RWPE2 (cell line): ENCODE measurements around the gene ZC3H6.
"Not testable (repeated sequence)": the region's sequence is repeated elsewhere in the genome, so short reads cannot be mapped to it uniquely, and the experiment has no call there.

Experiments
- ATAC-seq: fragments of 200-7000 bp; cut with Tn5 transposase; 3 replicates; pipeline ENCODE4 v1.9.1; 2021; ENCODE audit warnings: low read depth
- DNase-seq: peaks from one replicate; pipeline ENCODE4 v3.0.0-alpha.2; 2020; ENCODE audit warnings: low spot score
- H3K27ac ChIP-seq: fragments of 450-650 bp; 2 replicates; pipeline ENCODE4 v1.5.1; 2017; ENCODE audit warnings: mild to moderate bottlenecking; ENCODE audit not compliant: poor library complexity, severe bottlenecking
- H3K27me3 ChIP-seq: fragments of 250-450 bp; sonication (Bioruptor Pico); 2 replicates; pipeline ENCODE4 v1.5.1; 2021; ENCODE audit warnings: mild to moderate bottlenecking, moderate library complexity; ENCODE audit not compliant: insufficient read depth, poor library complexity, severe bottlenecking
- H3K36me3 ChIP-seq: fragments of 250-450 bp; sonication (Bioruptor Pico); 2 replicates; pipeline ENCODE4 v1.5.1; 2020; ENCODE audit warnings: low read depth, mild to moderate bottlenecking, moderate library complexity
- H3K4me1 ChIP-seq: fragments of 250-450 bp; sonication (Bioruptor Pico); 2 replicates; pipeline ENCODE4 v1.5.1; 2021; ENCODE audit warnings: mild to moderate bottlenecking, moderate library complexity; ENCODE audit not compliant: insufficient read depth, poor library complexity, severe bottlenecking
- H3K4me3 ChIP-seq: fragments of 250-450 bp; sonication (Bioruptor Pico); 2 replicates; pipeline ENCODE4 v1.5.1; 2021; ENCODE audit warnings: mild to moderate bottlenecking, moderate library complexity; ENCODE audit not compliant: severe bottlenecking
- H3K9me3 ChIP-seq: fragments of 250-450 bp; sonication (Bioruptor Pico); 2 replicates; pipeline ENCODE4 v1.5.1; 2021; ENCODE audit warnings: mild to moderate bottlenecking, moderate library complexity; ENCODE audit not compliant: severe bottlenecking
- TF ChIP-seq, protein P1 (sequence below): fragments of 450-650 bp; IDR thresholded peaks from one replicate; pipeline ENCODE4 v1.5.1; 2017; ENCODE audit warnings: mild to moderate bottlenecking, moderate library complexity; ENCODE audit not compliant: poor library complexity, severe bottlenecking

ZC3H6 gene

DNA sequence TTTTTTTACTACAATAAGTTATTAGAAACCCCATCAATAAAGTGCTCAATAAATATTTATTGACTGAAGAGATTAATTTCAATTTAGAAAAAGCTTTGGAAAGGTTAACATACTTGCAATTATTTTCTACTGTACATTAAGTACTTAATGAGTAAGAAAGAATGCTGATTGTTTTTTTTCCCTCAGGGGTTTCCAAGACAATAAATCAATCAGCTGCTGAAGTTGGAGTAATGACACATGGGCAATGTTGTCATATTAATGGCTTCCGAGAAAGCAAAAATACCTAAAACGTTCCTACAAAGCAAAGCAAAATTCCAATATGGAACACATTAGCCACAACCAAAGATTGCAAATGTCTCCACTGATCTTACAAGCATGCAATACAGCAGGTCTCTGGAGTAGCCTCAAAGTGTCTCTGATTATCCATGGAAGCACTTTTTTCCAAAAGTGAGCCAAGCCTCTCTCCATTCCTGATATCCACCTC is 66.7 kb downstream of the ZC3H6 start:
- Histone ChIP-seq H3K27me3 (no peaks in the 10 kb centered on the region), H3K4me3 (no peak overlapping the region), H3K36me3 (no peaks in the 10 kb centered on the region), H3K9me3 (no peaks in the 10 kb centered on the region), H3K27ac (peak overlapping the region; percentile 51), H3K4me1 (peaks cover 18% of the 10 kb centered on the region)
- TF ChIP-seq, protein P1, sequence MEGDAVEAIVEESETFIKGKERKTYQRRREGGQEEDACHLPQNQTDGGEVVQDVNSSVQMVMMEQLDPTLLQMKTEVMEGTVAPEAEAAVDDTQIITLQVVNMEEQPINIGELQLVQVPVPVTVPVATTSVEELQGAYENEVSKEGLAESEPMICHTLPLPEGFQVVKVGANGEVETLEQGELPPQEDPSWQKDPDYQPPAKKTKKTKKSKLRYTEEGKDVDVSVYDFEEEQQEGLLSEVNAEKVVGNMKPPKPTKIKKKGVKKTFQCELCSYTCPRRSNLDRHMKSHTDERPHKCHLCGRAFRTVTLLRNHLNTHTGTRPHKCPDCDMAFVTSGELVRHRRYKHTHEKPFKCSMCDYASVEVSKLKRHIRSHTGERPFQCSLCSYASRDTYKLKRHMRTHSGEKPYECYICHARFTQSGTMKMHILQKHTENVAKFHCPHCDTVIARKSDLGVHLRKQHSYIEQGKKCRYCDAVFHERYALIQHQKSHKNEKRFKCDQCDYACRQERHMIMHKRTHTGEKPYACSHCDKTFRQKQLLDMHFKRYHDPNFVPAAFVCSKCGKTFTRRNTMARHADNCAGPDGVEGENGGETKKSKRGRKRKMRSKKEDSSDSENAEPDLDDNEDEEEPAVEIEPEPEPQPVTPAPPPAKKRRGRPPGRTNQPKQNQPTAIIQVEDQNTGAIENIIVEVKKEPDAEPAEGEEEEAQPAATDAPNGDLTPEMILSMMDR: no peak
- ATAC-seq (no peak), DNase-seq (no peak)

DNA sequence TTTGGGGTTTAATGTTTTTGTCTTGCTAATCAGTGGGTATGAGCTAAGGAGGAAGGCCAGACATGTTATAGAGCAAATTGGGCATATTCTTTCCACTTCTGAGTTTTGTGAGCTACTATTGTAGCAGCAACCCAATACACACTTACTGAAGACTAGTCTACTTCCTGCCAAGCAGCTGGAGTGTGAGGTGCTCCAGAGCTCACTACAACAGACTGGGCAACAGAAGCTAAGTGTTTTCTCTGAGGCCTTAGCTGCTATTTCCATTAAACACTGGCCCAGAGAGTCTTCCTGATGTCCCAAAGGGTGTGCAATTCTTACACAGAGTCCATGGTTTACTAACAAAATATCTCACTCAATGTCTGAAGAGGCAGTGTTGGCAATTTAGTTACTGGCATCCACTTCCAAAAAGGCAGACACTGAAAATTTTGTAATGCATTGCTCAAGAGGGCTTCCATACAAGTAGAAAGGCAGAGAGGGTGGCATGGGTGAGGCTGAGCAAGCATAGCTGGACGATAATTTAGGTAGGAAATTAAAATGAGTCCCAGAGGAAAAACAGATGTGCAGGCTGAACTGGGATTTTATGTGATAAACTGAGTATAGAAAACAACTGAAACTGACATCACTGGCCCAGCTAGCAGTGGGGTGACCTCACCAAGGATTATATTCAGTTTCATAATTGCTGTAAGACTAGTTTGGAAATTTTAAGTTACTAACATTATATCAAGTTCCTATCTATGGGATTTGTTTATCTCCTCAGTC is 68.6 kb downstream of the ZC3H6 start:
- Histone ChIP-seq H3K4me1 (peaks cover 18% of the 10 kb centered on the region), H3K27me3 (no peaks in the 10 kb centered on the region), H3K27ac (no peak overlapping the region), H3K4me3 (no peak overlapping the region), H3K36me3 (no peaks in the 10 kb centered on the region), H3K9me3 (no peaks in the 10 kb centered on the region)
- TF ChIP-seq, protein P1: no peak
- ATAC-seq: no peak
- DNase-seq: no peak

- no peaks in the 10 kb centered on the region for H3K27me3 ChIP-seq
- H3K4me1 ChIP-seq: peaks cover 10% of the 10 kb centered on the region
- H3K4me3 ChIP-seq: no peak overlapping the region
- H3K27ac ChIP-seq: no peak overlapping the region
- no peaks in the 10 kb centered on the region for H3K9me3 ChIP-seq
- DNase-seq (no peak), ATAC-seq (no peak)
- TF ChIP-seq, protein P1: no peak
- no peaks in the 10 kb centered on the region for H3K36me3 ChIP-seq
Measured at GRCh38 chr2:112345030-112346027, 69.9 kb downstream of the ZC3H6 start.

GRCh38 chr2:112352292-112352691 is 76.9 kb downstream of the ZC3H6 start:
- not testable (repeated sequence) for H3K4me3 ChIP-seq, H3K4me1 ChIP-seq, ATAC-seq, H3K9me3 ChIP-seq, DNase-seq, H3K36me3 ChIP-seq, H3K27ac ChIP-seq, H3K27me3 ChIP-seq

DNA sequence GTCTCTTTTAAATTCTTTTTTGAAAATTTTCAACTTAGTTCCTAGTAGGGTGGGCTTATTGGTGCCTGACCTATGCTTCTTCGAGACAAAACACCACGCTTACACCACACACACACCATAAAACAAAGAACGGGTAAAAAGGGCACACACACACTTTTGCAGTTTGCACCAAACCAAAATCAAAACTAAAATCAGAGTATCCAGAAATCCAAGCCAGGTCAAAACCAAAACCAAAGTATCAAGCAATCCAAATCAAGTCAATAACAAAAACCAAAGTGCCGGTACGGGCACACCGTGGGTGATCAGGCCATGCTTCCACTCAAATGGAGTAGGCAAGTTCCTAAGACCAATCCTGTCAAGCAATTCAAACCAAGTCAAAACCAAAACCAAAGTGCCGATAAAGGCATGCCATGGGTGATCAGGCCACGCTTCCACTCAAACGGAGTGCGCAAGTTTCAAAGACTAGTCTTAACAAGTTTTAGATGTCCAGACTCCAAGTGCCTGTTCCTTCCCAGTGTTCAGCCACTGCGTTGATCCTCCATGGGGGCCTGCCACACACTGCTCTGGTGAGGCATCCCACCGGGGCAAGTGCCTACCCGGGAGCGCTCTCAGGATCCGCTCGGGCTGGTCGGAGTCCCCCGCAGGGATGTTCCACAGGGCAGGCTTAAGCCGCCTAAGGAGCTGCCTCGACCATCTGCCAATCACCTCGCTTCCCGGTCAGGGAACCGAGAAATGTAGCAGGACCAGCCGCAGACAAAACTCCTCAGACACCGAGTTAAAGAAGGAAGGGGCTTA is 77.6 kb downstream of the ZC3H6 start:
- DNase-seq, H3K9me3 ChIP-seq, ATAC-seq, H3K27me3 ChIP-seq, H3K27ac ChIP-seq, H3K36me3 ChIP-seq, H3K4me1 ChIP-seq, H3K4me3 ChIP-seq: not testable (repeated sequence)

GRCh38 chr2:112354335-112354734 is 78.9 kb downstream of the ZC3H6 start:
- H3K27ac ChIP-seq, H3K27me3 ChIP-seq, H3K4me3 ChIP-seq: not testable (repeated sequence)

GRCh38 chr2:112360055-112360454 is 84.7 kb downstream of the ZC3H6 start:
- not testable (repeated sequence) for H3K27ac ChIP-seq, DNase-seq, H3K9me3 ChIP-seq, H3K4me1 ChIP-seq, H3K4me3 ChIP-seq, ATAC-seq, H3K36me3 ChIP-seq, H3K27me3 ChIP-seq

More at GRCh38 chr2:112354335-112354734, 78.9 kb downstream of the ZC3H6 start:
- not testable (repeated sequence) for DNase-seq, H3K9me3 ChIP-seq, H3K4me1 ChIP-seq, H3K36me3 ChIP-seq, ATAC-seq
